Suppressor macrophage (primary cell): ENCODE measurements around the gene WDR73.

Experiments
- DNase-seq, 4 experiments: peaks; one replicate each; pipeline ENCODE4 v3.0.0-alpha.2; 2020 to 2022
- total RNA-seq, 17 experiments: gene quantifications; one replicate each; lab custom pipeline; 2026; ENCODE audit warnings: mixed read lengths in 6 of 17, inconsistent platforms in 3 of 17; lab: John Stamatoyannopoulos, UW

WDR73 gene
- total RNA-seq, result 9.0 to 34.4 (median 18.6) reads per million in 17 experiments

- peak; percentile 97 to 99 (median 98) for DNase-seq
Observed at GRCh38 chr15:84653910-84654688, at the start of gene WDR73. Gene WDR73, minus strand, starts transcription at chr15:84654283. Its CDS starts 9 bp downstream, at chr15:84654274.

- DNase-seq, result no peak
Observed at GRCh38 chr15:84703808-84704207, 49.7 kb upstream of the WDR73 start.

- peak; percentile 37 to 67 (median 58) for DNase-seq
Observed at GRCh38 chr15:84702961-84703482, 48.9 kb upstream of the WDR73 start.

- no peak for DNase-seq
Observed at GRCh38 chr15:84699538-84700191, 45.6 kb upstream of the WDR73 start.

GRCh38 chr15:84697236-84697990 lies 43.3 kb upstream of the WDR73 start:
- DNase-seq, result peak in 2 of 4 experiments; percentile 59 to 61

GRCh38 chr15:84696757-84697156 lies 42.7 kb upstream of the WDR73 start:
- no peak for DNase-seq

- no peak for DNase-seq
Observed at GRCh38 chr15:84690342-84690741, 36.3 kb upstream of the WDR73 start.

- DNase-seq, result no peak
Observed at GRCh38 chr15:84689858-84690257, 35.8 kb upstream of the WDR73 start.

- DNase-seq, result peak in 1 of 4 experiments; percentile 10
Observed at GRCh38 chr15:84686446-84686845, 32.4 kb upstream of the WDR73 start.

GRCh38 chr15:84685304-84685703 lies 31.2 kb upstream of the WDR73 start:
- DNase-seq, result peak; percentile 17 to 58 (median 52)

GRCh38 chr15:84684092-84684491 lies 30.0 kb upstream of the WDR73 start:
- DNase-seq, result peak; percentile 54 to 75 (median 62)

GRCh38 chr15:84681831-84682230 lies 27.7 kb upstream of the WDR73 start:
- peak in 3 of 4 experiments; percentile 23 to 54 (median 42) for DNase-seq

GRCh38 chr15:84671211-84671610 lies 17.1 kb upstream of the WDR73 start:
- no peak for DNase-seq

- DNase-seq, result peak in 1 of 4 experiments; percentile 13
Observed at GRCh38 chr15:84669726-84670125, 15.6 kb upstream of the WDR73 start.

- no peak for DNase-seq
Observed at GRCh38 chr15:84668221-84668982, 14.3 kb upstream of the WDR73 start.

- DNase-seq, result no peak
Observed at GRCh38 chr15:84666373-84666772, 12.3 kb upstream of the WDR73 start.

GRCh38 chr15:84661001-84661400 lies 6.9 kb upstream of the WDR73 start:
- DNase-seq, result no peak

- DNase-seq, result no peak
Observed at GRCh38 chr15:84659904-84660781, 6.1 kb upstream of the WDR73 start.

GRCh38 chr15:84658788-84659411 lies 4.8 kb upstream of the WDR73 start:
- DNase-seq, result no peak

- peak; percentile 82 to 91 (median 84) for DNase-seq
Observed at GRCh38 chr15:84658080-84658787, 4.2 kb upstream of the WDR73 start, which contains the start of gene NMB. Gene NMB, minus strand, starts transcription at chr15:84658199. Its CDS starts 47 bp downstream, at chr15:84658152.
